Calu3 (cell line): Measurements from ENCODE around the gene ETAA1. TPM values are rescaled to one million over a fixed set of nuclear protein-coding genes. Genes with fewer than 3 reads are reported as not detected.

Experiments
- BruUV-seq: library from RNA; stranded (reverse); fragments of 400-500 nt; replicated peaks from 2 replicates; lab custom pipeline; 2021; lab: Mats Ljungman, UMichigan
- CTCF ChIA-PET: fragments of 300-600 bp; sonication (Branson Sonifier 250); formaldehyde crosslinking; loops from one replicate; lab custom pipeline; 2022; ENCODE audit warnings: antibody characterized with exemption; lab: Charles Lee
- DNase-seq: peaks from one replicate; pipeline ENCODE4 v3.0.0; 2022
- H3K27ac Mint-ChIP-seq: one replicate; pipeline ENCODE4 v1.8.0; 2022; ENCODE audit warnings: mixed read lengths; ENCODE audit not compliant: unreplicated experiment
- H3K27me3 Mint-ChIP-seq: one replicate; pipeline ENCODE4 v1.8.0; 2022; ENCODE audit warnings: mixed read lengths; ENCODE audit not compliant: unreplicated experiment
- H3K36me3 Mint-ChIP-seq: one replicate; pipeline ENCODE4 v1.8.0; 2022; ENCODE audit warnings: mild to moderate bottlenecking, moderate library complexity, mixed read lengths; ENCODE audit not compliant: insufficient read depth, unreplicated experiment
- H3K4me1 Mint-ChIP-seq: one replicate; pipeline ENCODE4 v1.8.0; 2022; ENCODE audit warnings: mild to moderate bottlenecking, low read depth, mixed read lengths; ENCODE audit not compliant: unreplicated experiment
- H3K4me3 Mint-ChIP-seq: one replicate; pipeline ENCODE4 v1.8.0; 2022; ENCODE audit warnings: mild to moderate bottlenecking, low read depth, moderate library complexity, mixed read lengths; ENCODE audit not compliant: unreplicated experiment
- H3K9me3 Mint-ChIP-seq: one replicate; pipeline ENCODE4 v1.8.0; 2022; ENCODE audit warnings: low read depth, mixed read lengths; ENCODE audit not compliant: unreplicated experiment
- intact Hi-C: fragments of 100-400 bp; cut with micrococcal nuclease; formaldehyde crosslinking; loops from one replicate; pipeline ENCODE4 v1.10.0; 2022; ENCODE audit not compliant: unreplicated experiment
- total RNA-seq: library from RNA; stranded (reverse); gene quantifications from 2 replicates; pipeline ENCODE4 v1.2.3, GENCODE V29; 2022
- TF ChIP-seq, protein P1 (sequence below): fragments of 200-600 bp; IDR thresholded peaks from one replicate; pipeline ENCODE4 v1.8.0; 2022; ENCODE audit warnings: antibody characterized with exemption; ENCODE audit not compliant: unreplicated experiment

Gene ETAA1
- total RNA-seq, 1 experiment from 2014 or later, result 12.6 TPM

DNA sequence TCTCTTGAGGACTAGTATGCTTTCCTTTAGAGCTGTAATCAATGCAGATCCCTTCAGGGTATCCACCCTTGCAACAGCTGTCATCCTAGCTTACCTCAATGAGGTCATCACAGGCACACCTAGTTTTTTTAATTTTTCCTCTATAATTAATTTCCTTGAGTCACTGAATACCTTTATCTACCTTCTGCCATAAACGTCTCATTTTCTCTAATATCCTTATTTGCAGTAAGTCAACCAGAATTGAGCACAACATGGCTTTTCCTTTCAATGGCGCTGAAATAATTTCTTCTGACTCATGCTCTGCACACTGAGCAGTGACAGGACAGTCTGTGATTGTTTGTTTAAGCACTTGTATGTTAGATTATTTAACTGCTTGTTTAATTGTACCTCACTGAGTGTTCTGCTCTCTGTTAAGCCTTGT, 49.4 kb downstream of the ETAA1 start:
- no peak overlapping the region for H3K4me3 Mint-ChIP-seq

DNA sequence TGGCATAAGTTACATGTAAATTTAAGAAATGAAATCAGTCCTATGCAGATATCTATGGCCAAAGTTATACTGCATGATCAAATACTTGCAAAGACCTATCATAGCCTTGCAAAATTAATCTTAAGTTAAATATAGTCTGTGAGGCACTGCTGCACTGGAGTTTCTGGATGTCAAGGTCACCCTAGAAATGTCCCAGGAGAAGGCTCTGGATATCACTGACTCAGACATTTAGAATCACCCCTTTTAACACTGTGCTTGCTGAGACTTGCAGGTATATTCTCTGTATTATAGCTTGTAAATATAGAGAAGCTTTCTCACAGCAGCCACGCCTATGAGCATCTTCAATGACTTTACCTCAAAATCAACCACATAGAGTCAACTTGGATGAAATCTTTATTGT, 51.5 kb downstream of the ETAA1 start:
- peaks cover 5% of the 10 kb centered on the region for H3K9me3 Mint-ChIP-seq
- TF ChIP-seq, protein P1, sequence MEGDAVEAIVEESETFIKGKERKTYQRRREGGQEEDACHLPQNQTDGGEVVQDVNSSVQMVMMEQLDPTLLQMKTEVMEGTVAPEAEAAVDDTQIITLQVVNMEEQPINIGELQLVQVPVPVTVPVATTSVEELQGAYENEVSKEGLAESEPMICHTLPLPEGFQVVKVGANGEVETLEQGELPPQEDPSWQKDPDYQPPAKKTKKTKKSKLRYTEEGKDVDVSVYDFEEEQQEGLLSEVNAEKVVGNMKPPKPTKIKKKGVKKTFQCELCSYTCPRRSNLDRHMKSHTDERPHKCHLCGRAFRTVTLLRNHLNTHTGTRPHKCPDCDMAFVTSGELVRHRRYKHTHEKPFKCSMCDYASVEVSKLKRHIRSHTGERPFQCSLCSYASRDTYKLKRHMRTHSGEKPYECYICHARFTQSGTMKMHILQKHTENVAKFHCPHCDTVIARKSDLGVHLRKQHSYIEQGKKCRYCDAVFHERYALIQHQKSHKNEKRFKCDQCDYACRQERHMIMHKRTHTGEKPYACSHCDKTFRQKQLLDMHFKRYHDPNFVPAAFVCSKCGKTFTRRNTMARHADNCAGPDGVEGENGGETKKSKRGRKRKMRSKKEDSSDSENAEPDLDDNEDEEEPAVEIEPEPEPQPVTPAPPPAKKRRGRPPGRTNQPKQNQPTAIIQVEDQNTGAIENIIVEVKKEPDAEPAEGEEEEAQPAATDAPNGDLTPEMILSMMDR, result no peak
- BruUV-seq, result no TSS peak
- no peak overlapping the region for H3K27ac Mint-ChIP-seq
- no peak overlapping the region for H3K4me3 Mint-ChIP-seq
- no peak for DNase-seq
- CTCF ChIA-PET, result interaction anchor here (1.2 kb wide), 1 partner anchor 37 kb away, joined by 3 read pairs; no protein-coding TSS in a partner anchor
- no peaks in the 10 kb centered on the region for H3K27me3 Mint-ChIP-seq
- peaks cover 47% of the 10 kb centered on the region for H3K4me1 Mint-ChIP-seq
- H3K36me3 Mint-ChIP-seq, result no peaks in the 10 kb centered on the region
- intact Hi-C loops, result no loop called here

More for the DNA sequence above, 49.4 kb downstream of the ETAA1 start:
- CTCF ChIA-PET, result interaction anchor here (0.6 to 1.5 kb wide), 3 partner anchors 22 to 379 kb away, joined by 3 read pairs; no protein-coding TSS in a partner anchor
- Mint-ChIP-seq H3K9me3 (peaks cover 5% of the 10 kb centered on the region), H3K4me1 (peaks cover 29% of the 10 kb centered on the region), H3K27me3 (no peaks in the 10 kb centered on the region), H3K36me3 (no peaks in the 10 kb centered on the region), H3K27ac (peak overlapping the region; percentile 7)
- no peak for DNase-seq
- no TSS peak for BruUV-seq
- intact Hi-C loops, result loop anchor here (2.0 kb wide), 1 partner anchor 38 kb away; no protein-coding TSS in a partner anchor
- TF ChIP-seq, protein P1, result no peak

DNA sequence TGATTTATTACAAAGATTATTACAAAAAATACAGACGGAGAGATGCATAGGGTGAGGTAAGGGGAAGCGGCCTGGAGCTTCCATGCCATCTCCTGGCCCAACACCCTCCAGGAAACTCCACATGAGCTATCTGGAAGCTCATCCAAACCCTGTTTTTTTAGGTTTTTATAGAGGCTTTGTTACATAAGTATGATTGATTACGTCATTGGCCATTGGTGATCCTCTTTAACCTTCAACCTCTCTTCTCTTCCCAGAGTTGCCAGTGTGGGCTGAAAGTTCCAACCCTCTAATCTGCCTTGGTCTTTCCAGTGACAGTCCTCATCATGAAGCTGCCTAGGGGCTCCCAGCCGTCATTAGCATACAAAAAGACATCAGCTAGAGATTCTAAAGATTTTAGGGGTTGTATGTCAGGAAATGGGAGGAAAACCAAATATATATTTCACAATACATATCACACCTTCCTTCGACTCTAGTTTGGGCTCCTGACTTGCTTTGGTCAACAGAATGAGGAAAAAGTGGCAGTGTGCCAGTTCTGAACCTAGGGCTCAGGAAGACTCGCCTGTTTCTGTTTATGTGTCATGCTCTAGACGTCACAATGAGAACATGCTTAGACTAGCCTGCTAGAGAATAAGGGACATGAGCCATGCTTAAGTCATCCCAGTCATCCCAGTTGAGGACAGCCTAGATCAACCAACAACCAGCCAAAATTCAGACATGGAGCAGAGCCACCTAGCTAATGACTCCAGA, 54.1 kb downstream of the ETAA1 start:
- CTCF ChIA-PET, result no interaction called here
- peak overlapping the region; percentile 31 for H3K27ac Mint-ChIP-seq
- peak; percentile 36 for DNase-seq

DNA sequence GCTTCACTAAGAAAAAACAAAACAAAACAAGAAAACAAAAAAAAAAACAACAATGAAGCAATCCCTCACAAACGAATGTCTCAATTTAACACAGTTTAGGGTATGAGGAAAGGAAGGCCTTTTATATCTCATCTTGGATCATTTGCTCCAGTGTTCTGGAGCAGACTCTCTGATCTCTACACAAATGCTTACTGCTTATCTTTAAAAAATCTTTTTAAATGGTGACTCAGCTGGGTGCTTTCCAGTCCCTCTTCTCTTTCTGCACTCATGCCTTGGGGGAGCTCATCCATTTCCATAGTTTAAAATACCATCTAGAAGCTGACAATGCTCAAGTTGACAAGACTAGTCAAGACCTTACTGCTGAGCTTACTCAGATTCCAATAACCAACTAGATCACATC, 56.2 kb downstream of the ETAA1 start:
- Mint-ChIP-seq H3K27ac (no peak overlapping the region), H3K36me3 (no peaks in the 10 kb centered on the region), H3K9me3 (no peaks in the 10 kb centered on the region), H3K27me3 (no peaks in the 10 kb centered on the region), H3K4me1 (peaks cover 61% of the 10 kb centered on the region), H3K4me3 (no peak overlapping the region)
- CTCF ChIA-PET, result no interaction called here
- no TSS peak for BruUV-seq
- TF ChIP-seq, protein P1, result no peak
- no peak for DNase-seq
- intact Hi-C loops, result no loop called here

More for the DNA sequence above, 54.1 kb downstream of the ETAA1 start:
- H3K9me3 Mint-ChIP-seq, result no peaks in the 10 kb centered on the region
- TF ChIP-seq, protein P1, result no peak
- H3K4me1 Mint-ChIP-seq, result peaks cover 64% of the 10 kb centered on the region
- BruUV-seq, result no TSS peak
- H3K36me3 Mint-ChIP-seq, result no peaks in the 10 kb centered on the region
- no peak overlapping the region for H3K4me3 Mint-ChIP-seq
- intact Hi-C loops, result no loop called here
- H3K27me3 Mint-ChIP-seq, result no peaks in the 10 kb centered on the region
